SK-N-SH (cell line): ENCODE measurements around the gene EFCAB7. TPM values are rescaled to one million over a fixed set of nuclear protein-coding genes. Genes with fewer than 3 reads are reported as not detected.

ENCODE experiments used
- CTCF ChIA-PET: fragments of 300-600, 350-600 bp; formaldehyde crosslinking; extraction: SDS; loops from one replicate; lab custom pipeline; 2021; lab: Yijun Ruan, JAX
- POLR2A ChIA-PET: fragments of 350-600 bp; sonication (Branson Sonifier 250); formaldehyde crosslinking; extraction: SDS; loops from one replicate; lab custom pipeline; 2020; ENCODE audit warnings: antibody characterized with exemption, inconsistent platforms; lab: Yijun Ruan, JAX
- DNase-seq: peaks from one replicate; pipeline ENCODE4 v3.0.0; 2012
- H2AFZ ChIP-seq: fragments of 200-600 bp; sonication (generic); 2 replicates; pipeline ENCODE4 v1.8.1; 2016; ENCODE audit warnings: antibody characterized with exemption, mild to moderate bottlenecking, low read depth
- H3F3A ChIP-seq: fragments of 200-600 bp; sonication (generic); replicated peaks from 2 replicates; pipeline ENCODE3; 2016; ENCODE audit warnings: antibody characterized with exemption, mild to moderate bottlenecking; ENCODE audit not compliant: insufficient read depth
- H3K27ac ChIP-seq, 2 experiments: fragments of 200-500 bp in 1 of 2; fragments of 200-600 bp in 1 of 2; sonication (Bioruptor generic) in 1 of 2; sonication (generic), shearing (Covaris generic) in 1 of 2; 2 replicates each; pipeline versions ENCODE4 v1.5.1 to v1.6.1; 2014 to 2016; ENCODE audit warnings: low read depth in 2 of 2, inconsistent platforms in 1 of 2, low read length in 1 of 2, mild to moderate bottlenecking in 1 of 2, mixed read lengths in 1 of 2
- H3K27me3 ChIP-seq: fragments of 200-600 bp; sonication (generic), shearing (Covaris generic); 2 replicates; pipeline ENCODE4 v1.6.1; 2016; ENCODE audit warnings: mixed run types; ENCODE audit not compliant: insufficient read depth
- H3K36me3 ChIP-seq, 2 experiments: fragments of 200-500 bp in 1 of 2; fragments of 200-600 bp in 1 of 2; sonication (Bioruptor generic) in 1 of 2; sonication (generic) in 1 of 2; replicated peaks in 1 of 2; 2 replicates each; pipeline versions ENCODE3 to v1.5.1; 2014 to 2016; ENCODE audit warnings: low read length in 1 of 2, mild to moderate bottlenecking in 1 of 2; ENCODE audit not compliant: insufficient read depth in 2 of 2, control insufficient read depth in 1 of 2
- H3K4me1 ChIP-seq, 2 experiments: fragments of 200-500 bp in 1 of 2; fragments of 200-600 bp in 1 of 2; sonication (Bioruptor generic) in 1 of 2; sonication (generic), shearing (Covaris generic) in 1 of 2; 2 replicates each; pipeline versions ENCODE4 v1.5.1 to v1.6.1; 2014 to 2016; ENCODE audit warnings: low read depth in 1 of 2, low read length in 1 of 2, mixed run types in 1 of 2; ENCODE audit not compliant: insufficient read depth in 2 of 2, control insufficient read depth in 1 of 2
- H3K4me2 ChIP-seq: fragments of 200-600 bp; sonication (generic), shearing (Covaris generic); 2 replicates; pipeline ENCODE4 v1.6.1; 2017; ENCODE audit warnings: mixed run types
- H3K4me3 ChIP-seq, 2 experiments: fragments of 200-500 bp in 1 of 2; fragments of 200-600 bp in 1 of 2; sonication (Bioruptor generic) in 1 of 2; sonication (generic), shearing (Covaris generic) in 1 of 2; 2 replicates each; pipeline versions ENCODE4 v1.5.1 to v1.8.1; 2014 to 2016; ENCODE audit warnings: low read depth in 2 of 2, inconsistent platforms in 1 of 2, low read length in 1 of 2, mild to moderate bottlenecking in 1 of 2, mixed read lengths in 1 of 2, moderate library complexity in 1 of 2
- H3K79me2 ChIP-seq: fragments of 200-600 bp; sonication (generic); 2 replicates; pipeline ENCODE4 v1.8.1; 2017; ENCODE audit warnings: mild to moderate bottlenecking; ENCODE audit not compliant: insufficient read depth
- H3K9ac ChIP-seq: fragments of 200-600 bp; sonication (generic); 2 replicates; pipeline ENCODE4 v1.6.1; 2017; ENCODE audit warnings: mixed run types
- H3K9me2 ChIP-seq: fragments of 200-600 bp; sonication (generic); 2 replicates; pipeline ENCODE4 v1.6.1; 2017; ENCODE audit warnings: mixed run types
- H3K9me3 ChIP-seq: fragments of 200-600 bp; sonication (generic); 2 replicates; pipeline ENCODE4 v1.6.1; 2017; ENCODE audit warnings: mixed run types, mild to moderate bottlenecking, moderate library complexity
- H4K20me1 ChIP-seq: fragments of 200-600 bp; sonication (generic); 2 replicates; pipeline ENCODE4 v1.6.1; 2017; ENCODE audit warnings: mild to moderate bottlenecking, mixed run types; ENCODE audit not compliant: insufficient read depth
- EZH2phosphoT487 ChIP-seq: fragments of 200-600 bp; sonication (generic); IDR thresholded peaks from 2 replicates; pipeline ENCODE4 v1.6.1; 2017; ENCODE audit warnings: low read depth, mixed run types, mild to moderate bottlenecking, antibody characterized with exemption, moderate library complexity, borderline replicate concordance
- GABPA ChIP-seq: IDR thresholded peaks from 2 replicates; pipeline ENCODE4 v1.4.0; 2012; ENCODE audit warnings: low read depth, mild to moderate bottlenecking
- JUND ChIP-seq: IDR thresholded peaks from 2 replicates; pipeline ENCODE4 v1.4.0; 2012
- MEF2A ChIP-seq: IDR thresholded peaks from 2 replicates; pipeline ENCODE4 v1.4.0; 2012; ENCODE audit warnings: low read depth, borderline replicate concordance
- NFIC ChIP-seq: IDR thresholded peaks from 2 replicates; pipeline ENCODE4 v1.4.0; 2012; ENCODE audit warnings: borderline replicate concordance
- RAD21 ChIP-seq: IDR thresholded peaks from 2 replicates; pipeline ENCODE4 v1.6.1; 2012; ENCODE audit warnings: mild to moderate bottlenecking, low read length
- REST ChIP-seq: IDR thresholded peaks from 2 replicates; pipeline ENCODE4 v1.6.1; 2012; ENCODE audit warnings: mild to moderate bottlenecking, low read depth, low read length, moderate library complexity
- RFX5 ChIP-seq: IDR thresholded peaks from 2 replicates; pipeline ENCODE4 v1.6.1; 2012; ENCODE audit warnings: mild to moderate bottlenecking, improper control_type of control experiment, low read length
- SIN3A ChIP-seq: IDR thresholded peaks from 2 replicates; pipeline ENCODE4 v1.6.1; 2012; ENCODE audit warnings: low read depth, mild to moderate bottlenecking, low read length, moderate library complexity, borderline replicate concordance
- SMC3 ChIP-seq: IDR thresholded peaks from 2 replicates; pipeline ENCODE4 v1.6.1; 2012; ENCODE audit warnings: low read depth, low read length, improper control_type of control experiment
- TCF12 ChIP-seq: IDR thresholded peaks from 2 replicates; pipeline ENCODE4 v1.4.0; 2012
- TEAD4 ChIP-seq: IDR thresholded peaks from 2 replicates; pipeline ENCODE4 v1.4.0; 2012; ENCODE audit warnings: mild to moderate bottlenecking, borderline replicate concordance; ENCODE audit not compliant: insufficient read depth
- ZBTB33 ChIP-seq: IDR thresholded peaks from 2 replicates; pipeline ENCODE4 v1.4.0; 2012; ENCODE audit warnings: low read depth, borderline replicate concordance
- polyA plus RNA-seq, 3 experiments: library from polyadenylated mRNA; depleted of rRNA; stranded (reverse); fragments of >200 nt; gene quantifications; 2 replicates each; pipeline ENCODE4 v1.2.3, GENCODE V29; 2012

EFCAB7 gene
- polyA plus RNA-seq, 1 of the 3 experiments (the other 2 are of a cell fraction), result 2.4 TPM

- no peak for TF ChIP-seq REST
- no peak for TF ChIP-seq ZBTB33
- no peak for TF ChIP-seq RFX5
- TF ChIP-seq SMC3, result no peak
- no peak for TF ChIP-seq MEF2A
- TF ChIP-seq NFIC, result no peak
- no peak for TF ChIP-seq JUND
- no peak for TF ChIP-seq TEAD4
- no peak for TF ChIP-seq TCF12
These were observed 36.0 kb downstream of the EFCAB7 start (continued) for GRCh38 chr1:63559357-63559756.

DNA sequence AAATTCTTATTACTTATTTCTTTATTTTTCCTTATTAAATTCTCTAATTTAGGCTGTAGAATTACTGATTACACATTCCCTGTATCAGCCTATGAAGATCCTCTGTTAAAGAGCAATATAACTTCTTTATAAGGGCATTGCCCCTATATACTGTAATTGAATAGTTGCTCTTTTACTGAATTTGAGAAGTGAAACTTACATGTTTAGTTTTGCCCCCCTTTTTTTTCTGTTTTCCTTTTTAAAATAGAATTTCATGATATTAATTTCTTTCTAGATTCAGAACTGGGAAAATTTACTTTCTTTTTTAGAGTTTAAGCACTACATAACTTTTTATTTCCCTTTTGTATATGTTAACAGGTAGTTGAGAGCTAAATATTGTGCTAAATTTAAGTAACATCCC lies 40.4 kb downstream of the EFCAB7 start:
- no peak overlapping the region for H3K9ac ChIP-seq
- no peaks in the 10 kb centered on the region for H3F3A ChIP-seq
- H3K9me3 ChIP-seq, result no peaks in the 10 kb centered on the region; the same call in 1 of the 2 replicates
- H3K4me3 ChIP-seq, result no peak overlapping the region
- no peak for DNase-seq
- H4K20me1 ChIP-seq, result no peaks in the 10 kb centered on the region
- ChIA-PET CTCF (interaction anchor here (0.7 to 1.1 kb wide), 2 partner anchors 26 to 1261 kb away, joined by 3 read pairs; no protein-coding TSS in a partner anchor), POLR2A (no interaction called here)
- TF ChIP-seq EZH2phosphoT487 (no peak), ZBTB33 (no peak), NFIC (no peak), REST (no peak), RAD21 (no peak), GABPA (no peak), RFX5 (no peak), SIN3A (no peak)
- H3K27ac ChIP-seq, result no peak overlapping the region
- H3K79me2 ChIP-seq, result no peaks in the 10 kb centered on the region
- H3K4me1 ChIP-seq, result no peaks in the 10 kb centered on the region
- H3K9me2 ChIP-seq, result no peaks in the 10 kb centered on the region
- no peak overlapping the region for H2AFZ ChIP-seq
- no peak overlapping the region for H3K4me2 ChIP-seq
- no peaks in the 10 kb centered on the region for H3K27me3 ChIP-seq
- H3K36me3 ChIP-seq, result peaks cover 0 to 12% of the 10 kb centered on the region in 2 experiments
